ENCODE measurements around the gene CALHM6.

DNA sequence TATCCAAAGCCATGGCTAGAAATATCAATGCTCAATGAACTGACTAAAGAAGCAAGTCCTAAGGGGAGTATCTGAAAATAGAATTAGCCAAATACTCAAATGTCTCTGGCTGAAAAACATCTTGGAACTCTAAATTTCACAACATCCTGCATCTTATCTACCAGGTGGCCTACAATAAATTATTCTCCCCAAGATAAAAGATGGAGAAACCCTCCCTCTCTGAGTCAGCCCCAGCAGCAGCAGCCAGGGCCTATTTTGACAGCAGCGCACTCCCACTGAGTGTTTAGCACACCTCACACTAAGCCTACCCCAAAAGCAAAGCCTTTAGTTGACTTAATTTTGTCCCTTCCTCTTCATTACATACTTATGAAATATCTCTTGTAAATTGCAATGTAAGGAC lies 5.9 kb downstream of the CALHM6 start:
- TF ChIP-seq CTCF (conservative IDR thresholded peaks at IDR 0.05) (no peak), EZH2 (IDR thresholded peaks at IDR 0.05; ENCODE audit: low read depth) (no peak)

Data from PC-9 (cell line).